Measurements from ENCODE around the gene BPIFA2. TPM values are rescaled to one million over a fixed set of nuclear protein-coding genes. Genes with fewer than 3 reads are reported as not detected.

The BPIFA2 gene, protein sequence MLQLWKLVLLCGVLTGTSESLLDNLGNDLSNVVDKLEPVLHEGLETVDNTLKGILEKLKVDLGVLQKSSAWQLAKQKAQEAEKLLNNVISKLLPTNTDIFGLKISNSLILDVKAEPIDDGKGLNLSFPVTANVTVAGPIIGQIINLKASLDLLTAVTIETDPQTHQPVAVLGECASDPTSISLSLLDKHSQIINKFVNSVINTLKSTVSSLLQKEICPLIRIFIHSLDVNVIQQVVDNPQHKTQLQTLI
- total RNA-seq = not detected in 2 replicates

DNA sequence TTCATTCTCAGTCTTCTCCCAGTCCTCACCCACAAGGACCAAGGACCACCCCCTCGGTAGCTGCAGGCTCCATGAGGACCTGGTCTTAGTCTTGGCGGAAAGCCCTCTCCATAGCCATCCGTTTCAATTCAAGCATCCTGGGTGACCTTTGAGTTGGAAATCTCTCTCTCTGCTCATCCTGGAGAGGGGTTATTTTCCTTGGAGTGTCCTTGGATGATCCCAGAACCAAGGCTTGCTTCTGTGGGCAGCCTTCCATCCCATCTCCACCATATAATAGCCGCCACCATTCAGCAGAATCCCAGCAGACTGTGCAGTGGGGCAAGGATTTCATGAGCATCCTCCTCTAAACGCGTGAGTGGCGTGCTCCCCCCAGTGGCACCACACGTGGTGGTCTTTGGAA lies at the start of gene BPIFA2:
BPIFA2 (plus strand) TSS at position 301 of the 400 bp plus-strand sequence. CDS start 987 bp downstream, outside the sequence.

DNA sequence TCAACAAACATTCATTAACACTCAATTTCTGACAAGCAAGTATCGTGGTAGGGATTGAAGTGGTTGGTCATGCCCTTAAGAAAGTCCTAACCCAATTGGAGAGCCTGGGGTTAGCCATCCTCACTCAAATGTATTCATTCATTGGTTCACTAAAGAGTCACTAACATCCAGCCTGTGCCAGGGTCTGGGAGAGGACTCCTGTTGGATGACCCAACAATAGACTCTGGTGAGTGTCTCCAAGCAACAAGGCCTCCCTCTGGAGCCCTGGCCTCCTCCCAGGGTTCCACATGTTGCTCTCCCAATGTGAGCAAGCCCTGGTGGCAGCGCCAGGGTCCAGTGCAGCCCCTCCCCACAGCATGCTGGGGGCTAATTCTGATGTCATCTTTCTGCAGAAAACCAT lies 49.1 kb downstream of the BPIFA2 start, which contains the start of gene BPIFA3:
BPIFA3 (plus strand) TSS at position 301 of the 400 bp plus-strand sequence. CDS start 185 bp downstream, outside the sequence.

Other genes with a start within 250 kb of the BPIFA2 start
- not detected in 2 replicates for gene SUN5, start 163.7 kb upstream of the BPIFA2 start, total RNA-seq
- gene BPIFB2, start 160.5 kb upstream of the BPIFA2 start, total RNA-seq = not detected in 2 replicates
- gene BPIFB6, start 136.5 kb upstream of the BPIFA2 start, total RNA-seq = not detected in 2 replicates
- gene BPIFB3, start 114.3 kb upstream of the BPIFA2 start, total RNA-seq = not detected in 2 replicates
- gene BPIFB4, start 88.5 kb upstream of the BPIFA2 start, total RNA-seq = not detected in 2 replicates
- not detected in 2 replicates for gene BPIFA3, start 49.2 kb downstream of the BPIFA2 start, total RNA-seq
- not detected in 2 replicates for gene BPIFA1, start 67.8 kb downstream of the BPIFA2 start, total RNA-seq
- gene BPIFB1, start 115.1 kb downstream of the BPIFA2 start, total RNA-seq = not detected in 2 replicates
- 13.0 and 15.3 TPM in 2 replicates for gene CDK5RAP1, start 233.4 kb downstream of the BPIFA2 start, total RNA-seq